WTC11 (cell line): ENCODE data around the gene HNRNPUL2.
"Not testable (repeated sequence)": the region's sequence is repeated elsewhere in the genome, so short reads cannot be mapped to it uniquely, and the experiment has no call there.

Source experiments
- NFYB ChIP-seq: sonication (generic); formaldehyde crosslinking; conservative IDR thresholded peaks from 2 replicates; pipeline ENCODE4 v1.8.0; 2022; ENCODE audit warnings: low read depth, missing genetic modification reagents
- TEAD4 ChIP-seq: sonication (generic); formaldehyde crosslinking; IDR thresholded peaks from 2 replicates; pipeline ENCODE4 v1.8.0; 2022; ENCODE audit warnings: mild to moderate bottlenecking, missing genetic modification reagents
- TF ChIP-seq, protein P1 (sequence below): fragments of 200-600 bp; IDR thresholded peaks from 2 replicates; pipeline ENCODE4 v1.8.0; 2022; ENCODE audit warnings: antibody characterized with exemption
- TF ChIP-seq, protein P2 (sequence below): sonication (generic); formaldehyde crosslinking; IDR thresholded peaks from 2 replicates; pipeline ENCODE4 v1.8.1; 2023; ENCODE audit warnings: mild to moderate bottlenecking, missing genetic modification reagents

DNA sequence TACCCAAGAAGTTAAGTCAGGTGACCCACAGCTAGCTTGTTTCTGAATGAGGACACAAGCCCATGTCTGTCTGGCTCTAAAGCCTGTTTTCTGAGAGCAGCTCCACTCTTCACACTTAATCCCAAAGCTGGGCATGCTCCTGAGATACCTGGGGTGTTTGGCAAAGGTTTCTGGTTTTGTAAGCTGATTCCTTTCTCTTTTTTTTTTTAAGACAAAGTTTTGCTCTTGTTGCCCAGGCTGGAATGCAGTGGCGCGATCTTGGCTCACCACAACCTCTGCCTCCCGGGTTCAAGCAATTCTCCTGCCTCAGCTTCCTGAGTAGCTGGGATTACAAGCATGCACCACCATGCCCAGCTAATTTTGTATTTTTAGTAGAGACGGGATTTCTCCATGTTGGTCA is 33.6 kb downstream of the HNRNPUL2 start:
- TF ChIP-seq, protein P1, sequence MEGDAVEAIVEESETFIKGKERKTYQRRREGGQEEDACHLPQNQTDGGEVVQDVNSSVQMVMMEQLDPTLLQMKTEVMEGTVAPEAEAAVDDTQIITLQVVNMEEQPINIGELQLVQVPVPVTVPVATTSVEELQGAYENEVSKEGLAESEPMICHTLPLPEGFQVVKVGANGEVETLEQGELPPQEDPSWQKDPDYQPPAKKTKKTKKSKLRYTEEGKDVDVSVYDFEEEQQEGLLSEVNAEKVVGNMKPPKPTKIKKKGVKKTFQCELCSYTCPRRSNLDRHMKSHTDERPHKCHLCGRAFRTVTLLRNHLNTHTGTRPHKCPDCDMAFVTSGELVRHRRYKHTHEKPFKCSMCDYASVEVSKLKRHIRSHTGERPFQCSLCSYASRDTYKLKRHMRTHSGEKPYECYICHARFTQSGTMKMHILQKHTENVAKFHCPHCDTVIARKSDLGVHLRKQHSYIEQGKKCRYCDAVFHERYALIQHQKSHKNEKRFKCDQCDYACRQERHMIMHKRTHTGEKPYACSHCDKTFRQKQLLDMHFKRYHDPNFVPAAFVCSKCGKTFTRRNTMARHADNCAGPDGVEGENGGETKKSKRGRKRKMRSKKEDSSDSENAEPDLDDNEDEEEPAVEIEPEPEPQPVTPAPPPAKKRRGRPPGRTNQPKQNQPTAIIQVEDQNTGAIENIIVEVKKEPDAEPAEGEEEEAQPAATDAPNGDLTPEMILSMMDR: not testable (repeated sequence)
- TF ChIP-seq TEAD4; NFYB (CRISPR knock-in tag): not testable (repeated sequence)
- TF ChIP-seq, protein P2, sequence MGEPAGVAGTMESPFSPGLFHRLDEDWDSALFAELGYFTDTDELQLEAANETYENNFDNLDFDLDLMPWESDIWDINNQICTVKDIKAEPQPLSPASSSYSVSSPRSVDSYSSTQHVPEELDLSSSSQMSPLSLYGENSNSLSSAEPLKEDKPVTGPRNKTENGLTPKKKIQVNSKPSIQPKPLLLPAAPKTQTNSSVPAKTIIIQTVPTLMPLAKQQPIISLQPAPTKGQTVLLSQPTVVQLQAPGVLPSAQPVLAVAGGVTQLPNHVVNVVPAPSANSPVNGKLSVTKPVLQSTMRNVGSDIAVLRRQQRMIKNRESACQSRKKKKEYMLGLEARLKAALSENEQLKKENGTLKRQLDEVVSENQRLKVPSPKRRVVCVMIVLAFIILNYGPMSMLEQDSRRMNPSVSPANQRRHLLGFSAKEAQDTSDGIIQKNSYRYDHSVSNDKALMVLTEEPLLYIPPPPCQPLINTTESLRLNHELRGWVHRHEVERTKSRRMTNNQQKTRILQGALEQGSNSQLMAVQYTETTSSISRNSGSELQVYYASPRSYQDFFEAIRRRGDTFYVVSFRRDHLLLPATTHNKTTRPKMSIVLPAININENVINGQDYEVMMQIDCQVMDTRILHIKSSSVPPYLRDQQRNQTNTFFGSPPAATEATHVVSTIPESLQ (CRISPR knock-in tag): not testable (repeated sequence)
